ENCODE results near the gene ZNF414. TPM values are rescaled to one million over a fixed set of nuclear protein-coding genes. Genes with fewer than 3 reads are reported as not detected.

ZNF414 gene
- total RNA-seq, 2 experiments from 2014 or later, result 8.7 to 47.5 TPM

DNA sequence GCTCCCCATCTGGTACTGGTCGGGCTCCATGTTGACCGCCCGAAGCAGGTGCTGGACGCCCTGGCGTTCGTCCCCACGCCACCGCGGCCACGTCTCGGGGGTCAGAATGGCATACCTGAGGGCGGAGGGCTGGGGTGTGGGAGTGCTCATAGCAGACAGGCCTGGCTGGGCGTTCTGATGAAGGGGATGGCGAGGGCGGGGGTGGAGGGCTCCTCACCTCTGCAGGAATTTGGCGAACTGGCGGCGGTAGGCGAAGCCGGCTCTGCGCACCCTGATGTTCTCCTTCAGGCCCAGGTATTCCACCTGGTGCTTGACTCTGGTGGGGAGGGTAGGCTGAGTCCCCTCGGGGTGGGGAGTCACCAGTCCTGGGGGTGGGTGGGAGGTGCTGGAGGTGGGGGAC, 22.3 kb upstream of the ZNF414 start:
- no peak overlapping the region for H3K4me2 ChIP-seq (ENCODE audit: low read length)
- no peaks in the 10 kb centered on the region for H3K4me1 ChIP-seq (ENCODE audit: insufficient read depth, low read length, poor library complexity, severe bottlenecking)
- H3K9me3 ChIP-seq (ENCODE audit: low read length), result no peaks in the 10 kb centered on the region
- H3K9me2 ChIP-seq (ENCODE audit: insufficient read depth, low read length), result no peaks in the 10 kb centered on the region
- intact Hi-C loops (cut with micrococcal nuclease; ENCODE audit: unreplicated experiment), result no loop called here
- H3K27ac ChIP-seq (ENCODE audit: low read depth, low read length, poor library complexity, severe bottlenecking), result no peak overlapping the region
- no peaks in the 10 kb centered on the region for H4K20me1 ChIP-seq (ENCODE audit: insufficient read depth, low read length)
- DNase-seq (ENCODE audit: low spot score), result no peak
- H3K4me3 ChIP-seq (ENCODE audit: low read depth, low read length, poor library complexity, severe bottlenecking), result no peak overlapping the region
- POLR2A ChIA-PET, result no interaction called here
- no peaks in the 10 kb centered on the region for H3K79me2 ChIP-seq (ENCODE audit: insufficient read depth, low read depth, low read length)
- TF ChIP-seq EZH2phosphoT487 (IDR thresholded peaks at IDR 0.05; ENCODE audit: borderline replicate concordance, low read depth, low read length), result no peak
- TF ChIP-seq, protein P1, sequence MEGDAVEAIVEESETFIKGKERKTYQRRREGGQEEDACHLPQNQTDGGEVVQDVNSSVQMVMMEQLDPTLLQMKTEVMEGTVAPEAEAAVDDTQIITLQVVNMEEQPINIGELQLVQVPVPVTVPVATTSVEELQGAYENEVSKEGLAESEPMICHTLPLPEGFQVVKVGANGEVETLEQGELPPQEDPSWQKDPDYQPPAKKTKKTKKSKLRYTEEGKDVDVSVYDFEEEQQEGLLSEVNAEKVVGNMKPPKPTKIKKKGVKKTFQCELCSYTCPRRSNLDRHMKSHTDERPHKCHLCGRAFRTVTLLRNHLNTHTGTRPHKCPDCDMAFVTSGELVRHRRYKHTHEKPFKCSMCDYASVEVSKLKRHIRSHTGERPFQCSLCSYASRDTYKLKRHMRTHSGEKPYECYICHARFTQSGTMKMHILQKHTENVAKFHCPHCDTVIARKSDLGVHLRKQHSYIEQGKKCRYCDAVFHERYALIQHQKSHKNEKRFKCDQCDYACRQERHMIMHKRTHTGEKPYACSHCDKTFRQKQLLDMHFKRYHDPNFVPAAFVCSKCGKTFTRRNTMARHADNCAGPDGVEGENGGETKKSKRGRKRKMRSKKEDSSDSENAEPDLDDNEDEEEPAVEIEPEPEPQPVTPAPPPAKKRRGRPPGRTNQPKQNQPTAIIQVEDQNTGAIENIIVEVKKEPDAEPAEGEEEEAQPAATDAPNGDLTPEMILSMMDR (conservative IDR thresholded peaks at IDR 0.05; ENCODE audit: low read length), result no peak
- CTCF ChIA-PET (ENCODE audit: unreplicated experiment), result no interaction called here
- H2AFZ ChIP-seq (ENCODE audit: low read length), result no peak overlapping the region
- H3K36me3 ChIP-seq (ENCODE audit: insufficient read depth, low read length), result no peaks in the 10 kb centered on the region
- BruUV-seq (replicated peaks), result no TSS peak

DNA sequence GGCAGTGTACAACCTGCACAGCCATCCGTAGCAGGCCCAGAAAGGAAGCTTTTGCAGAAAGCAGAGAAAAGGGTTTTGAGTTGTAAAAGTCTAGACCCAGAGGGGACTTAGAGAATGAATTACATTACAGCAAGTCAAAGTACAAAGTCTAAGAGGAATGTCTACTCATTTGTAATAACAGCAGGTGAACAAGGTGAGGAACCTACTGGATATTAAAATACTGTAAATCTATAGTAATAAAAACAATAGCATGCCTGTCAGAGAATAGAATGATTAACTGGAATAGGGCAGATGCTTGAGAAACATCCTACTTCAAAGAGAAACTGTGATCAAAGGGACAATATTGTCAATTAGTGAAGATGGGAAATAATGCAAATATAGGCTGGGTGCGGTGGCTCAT, 18.3 kb upstream of the ZNF414 start:
- intact Hi-C loops (cut with micrococcal nuclease; ENCODE audit: unreplicated experiment), result no loop called here
- Histone ChIP-seq H2AFZ (ENCODE audit: low read length) (no peak overlapping the region), H4K20me1 (ENCODE audit: insufficient read depth, low read length) (no peaks in the 10 kb centered on the region), H3K9me2 (ENCODE audit: insufficient read depth, low read length) (no peaks in the 10 kb centered on the region), H3K4me2 (ENCODE audit: low read length) (no peak overlapping the region), H3K9me3 (ENCODE audit: low read length) (no peaks in the 10 kb centered on the region), H3K27ac (ENCODE audit: low read depth, low read length, poor library complexity, severe bottlenecking) (no peak overlapping the region), H3K4me3 (ENCODE audit: low read depth, low read length, poor library complexity, severe bottlenecking) (no peak overlapping the region), H3K36me3 (ENCODE audit: insufficient read depth, low read length) (no peaks in the 10 kb centered on the region), H3K4me1 (ENCODE audit: insufficient read depth, low read length, poor library complexity, severe bottlenecking) (no peaks in the 10 kb centered on the region), H3K79me2 (ENCODE audit: insufficient read depth, low read depth, low read length) (no peaks in the 10 kb centered on the region)
- POLR2A ChIA-PET, result no interaction called here
- BruUV-seq (replicated peaks), result no TSS peak
- no peak for DNase-seq (ENCODE audit: low spot score)
- no peak for TF ChIP-seq EZH2phosphoT487 (IDR thresholded peaks at IDR 0.05; ENCODE audit: borderline replicate concordance, low read depth, low read length)
- TF ChIP-seq, protein P1 (conservative IDR thresholded peaks at IDR 0.05; ENCODE audit: low read length), result no peak
- CTCF ChIA-PET (ENCODE audit: unreplicated experiment), result no interaction called here

DNA sequence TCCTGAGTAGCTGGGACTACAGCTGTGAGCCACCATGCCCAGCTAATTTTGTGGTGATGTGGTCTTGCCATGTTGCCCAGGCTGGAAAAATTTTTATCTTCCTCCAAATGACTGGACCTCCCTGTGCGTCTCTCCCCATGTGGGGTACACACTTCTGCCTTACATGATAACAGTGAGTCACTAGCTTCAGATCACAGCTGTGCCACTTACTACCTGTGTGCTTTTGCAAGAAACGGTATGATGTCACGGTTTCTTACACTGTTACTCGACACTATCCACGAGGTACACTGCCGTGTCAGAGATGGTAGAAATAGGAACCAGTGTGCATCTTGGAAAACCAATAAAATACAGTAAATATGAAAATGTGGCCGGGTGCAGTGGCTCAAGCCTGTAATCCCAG, 17.5 kb upstream of the ZNF414 start:
- BruUV-seq (replicated peaks), result no TSS peak
- H3K4me2 ChIP-seq (ENCODE audit: low read length), result no peak overlapping the region
- POLR2A ChIA-PET, result no interaction called here
- H3K27ac ChIP-seq (ENCODE audit: low read depth, low read length, poor library complexity, severe bottlenecking), result no peak overlapping the region
- no peaks in the 10 kb centered on the region for H3K36me3 ChIP-seq (ENCODE audit: insufficient read depth, low read length)
- H3K9me3 ChIP-seq (ENCODE audit: low read length), result no peaks in the 10 kb centered on the region
- H3K4me3 ChIP-seq (ENCODE audit: low read depth, low read length, poor library complexity, severe bottlenecking), result no peak overlapping the region
- H3K79me2 ChIP-seq (ENCODE audit: insufficient read depth, low read depth, low read length), result no peaks in the 10 kb centered on the region
- intact Hi-C loops (cut with micrococcal nuclease; ENCODE audit: unreplicated experiment), result no loop called here
- H3K9me2 ChIP-seq (ENCODE audit: insufficient read depth, low read length), result no peaks in the 10 kb centered on the region
- CTCF ChIA-PET (ENCODE audit: unreplicated experiment), result no interaction called here
- no peaks in the 10 kb centered on the region for H3K4me1 ChIP-seq (ENCODE audit: insufficient read depth, low read length, poor library complexity, severe bottlenecking)
- no peaks in the 10 kb centered on the region for H4K20me1 ChIP-seq (ENCODE audit: insufficient read depth, low read length)
- DNase-seq (ENCODE audit: low spot score), result no peak
- no peak overlapping the region for H2AFZ ChIP-seq (ENCODE audit: low read length)
- TF ChIP-seq, protein P1 (conservative IDR thresholded peaks at IDR 0.05; ENCODE audit: low read length), result no peak
- no peak for TF ChIP-seq EZH2phosphoT487 (IDR thresholded peaks at IDR 0.05; ENCODE audit: borderline replicate concordance, low read depth, low read length)

Measured in OCI-LY7 (cell line).